ENCODE measurements around the gene ZBTB9. TPM values are rescaled to one million over a fixed set of nuclear protein-coding genes. Genes with fewer than 3 reads are reported as not detected.
A peak's percentile ranks its signal among the peaks of the same experiment; 100 is the strongest.

The ZBTB9 gene
- total and polyA plus RNA-seq, 10 donors: 3.6 to 8.4 (median 5.5) TPM

DNA sequence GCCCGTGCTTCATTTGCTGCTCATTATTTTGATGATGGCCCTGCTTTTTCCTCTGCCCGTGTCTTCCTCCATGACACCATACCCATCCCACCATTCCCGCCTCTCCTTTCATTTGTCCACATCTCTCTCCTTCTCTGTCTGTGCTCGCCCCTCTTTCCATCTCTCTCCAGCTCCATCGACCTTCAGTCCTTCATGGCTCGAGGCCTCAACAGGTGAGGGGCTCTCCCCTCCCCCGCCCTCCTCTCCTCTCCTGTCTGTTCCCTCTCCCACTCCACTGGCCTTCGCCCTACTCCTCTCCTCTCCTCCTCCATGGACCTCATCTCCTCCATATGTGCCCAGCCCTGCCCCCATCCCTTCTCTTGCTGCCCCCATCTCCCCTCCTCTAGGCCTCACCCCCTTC, 12.1 kb upstream of the ZBTB9 start:
- Histone ChIP-seq H3K27me3 (replicated peaks in 1 of 7) (no peaks in the 10 kb centered on the region), H3K36me3 (peaks cover 0 to 90% (median 36%) of the 10 kb centered on the region in 6 donors), H3K27ac (no peak overlapping the region), H3K4me3 (no peak overlapping the region), H3K9me3 (no peaks in the 10 kb centered on the region), H3K4me1 (peaks cover 0 to 30% (median 0%) of the 10 kb centered on the region in 6 donors)
- TF ChIP-seq POLR2AphosphoS5 (IDR thresholded peaks at IDR 0.05) (no peak), POLR2A (IDR thresholded peaks at IDR 0.05) (no peak)
- TF ChIP-seq, protein P1, sequence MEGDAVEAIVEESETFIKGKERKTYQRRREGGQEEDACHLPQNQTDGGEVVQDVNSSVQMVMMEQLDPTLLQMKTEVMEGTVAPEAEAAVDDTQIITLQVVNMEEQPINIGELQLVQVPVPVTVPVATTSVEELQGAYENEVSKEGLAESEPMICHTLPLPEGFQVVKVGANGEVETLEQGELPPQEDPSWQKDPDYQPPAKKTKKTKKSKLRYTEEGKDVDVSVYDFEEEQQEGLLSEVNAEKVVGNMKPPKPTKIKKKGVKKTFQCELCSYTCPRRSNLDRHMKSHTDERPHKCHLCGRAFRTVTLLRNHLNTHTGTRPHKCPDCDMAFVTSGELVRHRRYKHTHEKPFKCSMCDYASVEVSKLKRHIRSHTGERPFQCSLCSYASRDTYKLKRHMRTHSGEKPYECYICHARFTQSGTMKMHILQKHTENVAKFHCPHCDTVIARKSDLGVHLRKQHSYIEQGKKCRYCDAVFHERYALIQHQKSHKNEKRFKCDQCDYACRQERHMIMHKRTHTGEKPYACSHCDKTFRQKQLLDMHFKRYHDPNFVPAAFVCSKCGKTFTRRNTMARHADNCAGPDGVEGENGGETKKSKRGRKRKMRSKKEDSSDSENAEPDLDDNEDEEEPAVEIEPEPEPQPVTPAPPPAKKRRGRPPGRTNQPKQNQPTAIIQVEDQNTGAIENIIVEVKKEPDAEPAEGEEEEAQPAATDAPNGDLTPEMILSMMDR (IDR thresholded peaks at IDR 0.05 in 8 of 11, conservative IDR thresholded peaks at IDR 0.05 in 3 of 11): no peak
- no peak for DNase-seq
- WGBS, 5 donors: 87 to 91% (median 91%) methylated on average over 8 of the region's 8 CpGs
- intact Hi-C loops (cut with DNase I; ENCODE audit: low total_unique reads): no loop called here

DNA sequence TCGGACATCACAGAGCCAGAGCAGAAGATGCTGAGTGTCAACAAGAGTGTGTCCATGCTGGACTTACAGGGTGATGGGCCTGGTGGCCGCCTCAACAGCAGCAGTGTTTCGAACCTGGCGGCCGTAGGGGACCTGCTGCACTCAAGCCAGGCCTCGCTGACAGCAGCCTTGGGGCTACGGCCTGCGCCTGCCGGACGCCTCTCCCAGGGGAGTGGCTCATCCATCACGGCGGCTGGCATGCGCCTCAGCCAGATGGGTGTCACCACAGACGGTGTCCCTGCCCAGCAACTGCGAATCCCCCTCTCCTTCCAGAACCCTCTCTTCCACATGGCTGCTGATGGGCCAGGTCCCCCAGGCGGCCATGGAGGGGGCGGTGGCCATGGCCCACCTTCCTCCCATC, 11.4 kb upstream of the ZBTB9 start:
- no peak overlapping the region for H3K4me3 ChIP-seq
- H3K27ac ChIP-seq: no peak overlapping the region
- peaks cover 0 to 90% (median 33%) of the 10 kb centered on the region in 6 donors for H3K36me3 ChIP-seq
- H3K4me1 ChIP-seq: peaks cover 0 to 36% (median 4%) of the 10 kb centered on the region in 6 donors
- intact Hi-C loops (cut with DNase I; ENCODE audit: low total_unique reads): no loop called here
- DNase-seq: no peak
- WGBS, 5 donors: 91 to 100% (median 94%) methylated on average over 9 to 17 of the region's 17 CpGs
- TF ChIP-seq POLR2AphosphoS5 (IDR thresholded peaks at IDR 0.05) (peak in 2 of 3 donors; percentile 15 to 46), POLR2A (IDR thresholded peaks at IDR 0.05) (no peak)
- H3K27me3 ChIP-seq (replicated peaks in 1 of 7): no peaks in the 10 kb centered on the region
- no peaks in the 10 kb centered on the region for H3K9me3 ChIP-seq

DNA sequence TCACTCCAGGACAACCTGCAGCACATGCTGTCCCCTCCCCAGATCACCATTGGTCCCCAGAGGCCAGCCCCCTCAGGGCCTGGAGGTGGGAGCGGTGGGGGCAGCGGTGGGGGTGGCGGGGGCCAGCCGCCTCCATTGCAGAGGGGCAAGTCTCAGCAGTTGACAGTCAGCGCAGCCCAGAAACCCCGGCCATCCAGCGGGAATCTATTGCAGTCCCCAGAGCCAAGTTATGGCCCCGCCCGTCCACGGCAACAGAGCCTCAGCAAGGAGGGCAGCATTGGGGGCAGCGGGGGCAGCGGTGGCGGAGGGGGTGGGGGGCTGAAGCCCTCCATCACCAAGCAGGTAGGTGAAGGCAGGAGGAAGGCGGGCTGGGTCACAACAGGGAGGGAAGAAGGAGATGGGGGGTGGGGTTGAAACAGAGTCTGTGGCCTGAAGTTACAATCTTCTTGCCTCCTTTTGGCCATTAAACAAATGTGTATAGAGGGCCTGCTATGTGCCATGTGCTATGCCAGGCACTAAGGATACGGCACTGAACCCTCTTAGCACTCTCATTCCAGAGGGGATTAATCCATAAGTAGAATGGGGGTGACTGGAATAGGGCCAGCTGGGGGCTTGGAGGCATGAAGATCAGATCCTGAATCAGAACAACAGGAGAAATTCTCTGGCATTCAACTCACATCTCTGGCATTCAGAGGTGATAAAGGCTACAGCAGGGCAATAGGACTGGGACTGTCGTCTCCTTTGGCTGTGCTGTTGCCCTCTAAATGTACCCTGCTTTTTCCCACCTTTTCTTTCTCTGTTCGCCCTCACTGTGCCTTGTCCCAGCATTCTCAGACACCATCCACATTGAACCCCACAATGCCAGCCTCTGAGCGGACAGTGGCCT, 10.5 kb upstream of the ZBTB9 start:
- Histone ChIP-seq H3K9me3 (no peaks in the 10 kb centered on the region), H3K4me1 (peaks cover 0 to 45% (median 7%) of the 10 kb centered on the region in 6 donors), H3K27me3 (replicated peaks in 1 of 7) (no peaks in the 10 kb centered on the region), H3K27ac (peak overlapping the region in 3 of 8 donors; percentile 63 to 77 (median 64)), H3K36me3 (peaks cover 0 to 90% (median 32%) of the 10 kb centered on the region in 6 donors), H3K4me3 (no peak overlapping the region)
- intact Hi-C loops (cut with DNase I; ENCODE audit: low total_unique reads): no loop called here
- no peak for DNase-seq
- WGBS, 5 donors: 88 to 96% (median 95%) methylated on average over 15 to 18 of the region's 18 CpGs
- TF ChIP-seq, protein P1 (IDR thresholded peaks at IDR 0.05 in 8 of 11, conservative IDR thresholded peaks at IDR 0.05 in 3 of 11): no peak
- TF ChIP-seq POLR2A (IDR thresholded peaks at IDR 0.05): no peak
- no peak for TF ChIP-seq POLR2AphosphoS5 (IDR thresholded peaks at IDR 0.05)

- peak overlapping the region in 6 of 8 donors; percentile 15 to 77 (median 46) for H3K27ac ChIP-seq
- TF ChIP-seq POLR2A (IDR thresholded peaks at IDR 0.05) (no peak), POLR2AphosphoS5 (IDR thresholded peaks at IDR 0.05) (no peak)
- TF ChIP-seq, protein P1 (IDR thresholded peaks at IDR 0.05 in 8 of 11, conservative IDR thresholded peaks at IDR 0.05 in 3 of 11): no peak
- H3K9me3 ChIP-seq: no peaks in the 10 kb centered on the region
- H3K27me3 ChIP-seq (replicated peaks in 1 of 7): no peaks in the 10 kb centered on the region
- 40 to 79% (median 62%) methylated on average over 3 of the region's 3 CpGs for WGBS, 5 donors
- H3K4me1 ChIP-seq: peaks cover 0 to 58% (median 12%) of the 10 kb centered on the region in 6 donors
- DNase-seq: no peak
- peaks cover 0 to 85% (median 31%) of the 10 kb centered on the region in 6 donors for H3K36me3 ChIP-seq
- intact Hi-C loops (cut with DNase I; ENCODE audit: low total_unique reads): no loop called here
- H3K4me3 ChIP-seq: no peak overlapping the region
Measured at GRCh38 chr6:33445119-33445603, 9.2 kb upstream of the ZBTB9 start.
